ENCODE data around the gene CCDC78. TPM values are rescaled to one million over a fixed set of nuclear protein-coding genes. Genes with fewer than 3 reads are reported as not detected.

The CCDC78 gene
- total and polyA plus RNA-seq, 4 donors: 0.59 to 16.0 (median 10.3) TPM

DNA sequence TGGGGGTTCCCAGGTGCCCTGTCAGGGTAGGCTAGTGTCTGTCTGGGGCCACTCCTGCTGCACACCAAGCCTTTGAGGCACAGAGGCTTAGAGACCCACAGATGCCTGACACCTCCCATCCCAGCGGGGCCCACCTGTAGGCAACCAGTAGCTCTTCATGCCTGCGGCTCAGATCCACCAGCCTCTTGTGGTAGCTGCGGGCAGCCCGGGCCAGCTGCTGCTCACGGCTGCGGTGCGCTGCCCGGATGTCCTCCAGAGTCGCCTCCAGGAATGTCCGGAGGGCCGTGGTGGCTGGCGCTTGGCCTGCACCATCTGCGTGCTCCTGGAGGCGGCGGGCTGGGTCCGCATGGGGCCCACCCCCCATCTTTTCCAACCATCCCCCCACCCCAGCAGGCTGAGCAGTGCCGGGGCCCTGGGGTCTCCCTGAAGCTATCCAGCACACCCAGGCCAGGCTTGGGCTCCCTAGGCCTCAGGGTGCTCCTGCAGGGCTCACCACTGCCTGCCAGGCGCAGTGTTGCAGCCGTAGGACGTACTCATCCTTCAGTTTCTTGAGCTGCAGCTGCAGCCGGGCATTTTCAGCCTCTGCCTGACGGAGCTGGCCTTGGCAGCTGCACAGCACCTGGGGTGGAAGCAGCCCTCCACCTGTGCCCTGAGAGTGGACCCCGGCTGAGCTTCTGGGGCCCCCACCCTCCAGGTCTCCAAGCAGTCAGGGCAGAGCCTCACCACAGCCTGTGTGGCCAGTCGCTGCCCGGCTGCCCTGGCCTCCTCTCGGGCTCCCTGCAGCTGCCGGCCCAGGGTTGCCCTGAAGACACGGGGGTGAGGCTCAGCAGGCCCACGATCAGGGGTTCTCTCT lies 1.8 kb downstream of the CCDC78 start:
- Histone ChIP-seq H3K27ac (ENCODE audit: low read depth, low read length) (no peak overlapping the region), H3K4me1 (ENCODE audit: control insufficient read depth, insufficient read depth, low read length) (peaks cover 77% of the 10 kb centered on the region), H3K27me3 (ENCODE audit: control insufficient read depth, insufficient read depth, low read length) (no peaks in the 10 kb centered on the region), H3K9me3 (ENCODE audit: control insufficient read depth, insufficient read depth, low read length) (no peaks in the 10 kb centered on the region), H3K4me3 (ENCODE audit: low read depth, low read length) (no peak overlapping the region), H3K36me3 (ENCODE audit: control insufficient read depth, insufficient read depth, low read length) (peaks cover 46% of the 10 kb centered on the region)
- no peak for DNase-seq (ENCODE audit: low read depth in 4 of 6, low spot score in 6 of 6)
- WGBS (ENCODE audit: insufficient coverage): 68% methylated on average over 29 of the region's 29 CpGs

GRCh38 chr16:723695-724094 lies 2.5 kb downstream of the CCDC78 start:
- WGBS (ENCODE audit: insufficient coverage): 88% methylated on average over 8 of the region's 9 CpGs
- Histone ChIP-seq H3K27me3 (ENCODE audit: control insufficient read depth, insufficient read depth, low read length) (no peaks in the 10 kb centered on the region), H3K4me1 (ENCODE audit: control insufficient read depth, insufficient read depth, low read length) (peaks cover 79% of the 10 kb centered on the region), H3K9me3 (ENCODE audit: control insufficient read depth, insufficient read depth, low read length) (no peaks in the 10 kb centered on the region), H3K36me3 (ENCODE audit: control insufficient read depth, insufficient read depth, low read length) (peaks cover 48% of the 10 kb centered on the region), H3K27ac (ENCODE audit: low read depth, low read length) (no peak overlapping the region), H3K4me3 (ENCODE audit: low read depth, low read length) (no peak overlapping the region)
- no peak for DNase-seq (ENCODE audit: low read depth in 4 of 6, low spot score in 6 of 6)

GRCh38 chr16:722835-723633 lies 3.2 kb downstream of the CCDC78 start:
- Histone ChIP-seq H3K27me3 (ENCODE audit: control insufficient read depth, insufficient read depth, low read length) (no peaks in the 10 kb centered on the region), H3K27ac (ENCODE audit: low read depth, low read length) (no peak overlapping the region), H3K9me3 (ENCODE audit: control insufficient read depth, insufficient read depth, low read length) (no peaks in the 10 kb centered on the region), H3K36me3 (ENCODE audit: control insufficient read depth, insufficient read depth, low read length) (peaks cover 54% of the 10 kb centered on the region), H3K4me3 (ENCODE audit: low read depth, low read length) (no peak overlapping the region), H3K4me1 (ENCODE audit: control insufficient read depth, insufficient read depth, low read length) (peaks cover 79% of the 10 kb centered on the region)
- DNase-seq (ENCODE audit: low read depth in 4 of 6, low spot score in 6 of 6): no peak
- 88% methylated on average over 24 of the region's 24 CpGs for WGBS (ENCODE audit: insufficient coverage)

DNA sequence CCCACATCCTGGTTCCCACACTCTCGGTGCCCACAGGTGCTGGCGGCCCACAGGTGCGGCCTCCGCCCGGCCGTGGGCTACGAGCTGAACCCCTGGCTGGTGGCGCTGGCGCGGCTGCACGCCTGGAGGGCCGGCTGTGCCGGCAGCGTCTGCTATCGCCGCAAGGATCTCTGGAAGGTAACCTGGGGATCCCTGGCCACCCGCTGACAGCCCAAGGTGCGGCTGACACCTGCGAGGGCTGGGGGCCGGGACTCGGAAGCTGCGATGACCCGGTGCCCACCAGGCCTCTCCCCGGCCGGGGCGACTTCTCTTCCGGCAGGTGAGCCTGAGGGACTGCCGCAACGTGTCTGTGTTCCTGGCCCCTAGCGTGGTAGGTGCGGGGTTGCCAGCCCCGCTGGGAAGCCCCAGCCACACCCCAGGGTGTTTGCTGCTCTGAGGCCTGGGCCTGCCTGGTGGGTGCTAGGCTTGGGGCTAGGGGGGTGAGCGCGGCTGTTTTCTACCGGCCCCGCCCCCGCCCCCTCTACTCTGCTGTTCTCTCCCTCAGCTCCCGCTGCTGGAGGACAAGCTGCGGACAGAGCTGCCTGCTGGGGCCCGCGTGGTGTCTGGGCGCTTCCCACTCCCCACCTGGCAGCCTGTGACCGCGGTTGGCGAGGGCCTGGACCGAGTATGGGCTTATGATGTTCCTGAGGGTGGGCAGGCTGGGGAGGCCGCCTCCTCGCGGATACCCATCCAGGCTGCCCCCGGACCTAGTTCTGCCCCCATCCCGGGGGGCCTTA lies 4.3 kb downstream of the CCDC78 start:
- Histone ChIP-seq H3K4me3 (ENCODE audit: low read depth, low read length) (peak overlapping the region; percentile 29), H3K4me1 (ENCODE audit: control insufficient read depth, insufficient read depth, low read length) (peaks cover 80% of the 10 kb centered on the region), H3K9me3 (ENCODE audit: control insufficient read depth, insufficient read depth, low read length) (no peaks in the 10 kb centered on the region), H3K27me3 (ENCODE audit: control insufficient read depth, insufficient read depth, low read length) (no peaks in the 10 kb centered on the region), H3K36me3 (ENCODE audit: control insufficient read depth, insufficient read depth, low read length) (peaks cover 65% of the 10 kb centered on the region), H3K27ac (ENCODE audit: low read depth, low read length) (no peak overlapping the region)
- 80% methylated on average over 44 of the region's 51 CpGs for WGBS (ENCODE audit: insufficient coverage)
- DNase-seq (ENCODE audit: low read depth in 4 of 6, low spot score in 6 of 6): no peak

GRCh38 chr16:720990-721764 lies 5.1 kb downstream of the CCDC78 start, which contains the start of gene ANTKMT:
Gene ANTKMT (plus strand): TSS chr16:721146. CDS start chr16:721275, 129 bp downstream.
- DNase-seq (ENCODE audit: low read depth in 4 of 6, low spot score in 6 of 6): peak in 4 of 6 donors; percentile 61 to 92 (median 83)
- Histone ChIP-seq H3K4me3 (ENCODE audit: low read depth, low read length) (peak within 1 kb of the TSS; percentile 71), H3K4me1 (ENCODE audit: control insufficient read depth, insufficient read depth, low read length) (peaks cover 82% of the 10 kb centered on the region)

DNA sequence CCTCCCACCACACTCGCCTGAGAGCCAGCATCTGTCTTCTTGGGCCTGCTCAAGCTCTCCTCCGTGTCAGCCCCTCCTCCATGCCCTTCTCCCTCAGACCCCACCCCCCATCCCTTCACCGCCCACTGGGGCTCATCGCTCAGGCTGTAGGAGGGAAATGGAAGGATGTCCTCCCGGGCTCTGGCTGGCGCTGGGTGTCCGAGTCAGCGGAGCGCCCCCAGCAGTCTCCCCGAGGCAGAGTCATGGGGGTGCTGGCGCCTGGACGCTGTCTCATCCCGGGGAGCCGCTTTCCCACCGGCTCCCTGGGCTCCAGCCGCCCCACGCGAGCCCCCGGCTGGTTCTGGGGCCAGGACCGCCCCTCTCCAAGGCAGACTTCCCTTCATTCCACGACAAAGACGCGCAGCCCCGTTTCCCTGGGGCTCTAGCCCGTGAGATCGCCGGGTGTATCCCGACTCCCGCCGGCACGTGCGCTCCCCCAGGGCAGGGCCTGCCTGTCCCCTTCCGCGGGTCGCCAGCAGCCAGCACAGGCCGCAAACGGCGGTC lies 5.7 kb downstream of the CCDC78 start:
- WGBS (ENCODE audit: insufficient coverage): 0% methylated on average over 37 of the region's 38 CpGs

More at GRCh38 chr16:720990-721764, 5.1 kb downstream of the CCDC78 start, which contains the start of gene ANTKMT:
- Histone ChIP-seq H3K36me3 (ENCODE audit: control insufficient read depth, insufficient read depth, low read length) (peaks cover 70% of the 10 kb centered on the region), H3K27ac (ENCODE audit: low read depth, low read length) (peak within 1 kb of the TSS; percentile 96), H3K9me3 (ENCODE audit: control insufficient read depth, insufficient read depth, low read length) (no peaks in the 10 kb centered on the region), H3K27me3 (ENCODE audit: control insufficient read depth, insufficient read depth, low read length) (peaks cover 6% of the 10 kb centered on the region)
- WGBS (ENCODE audit: insufficient coverage): 5% methylated on average over 106 of the region's 106 CpGs

DNA sequence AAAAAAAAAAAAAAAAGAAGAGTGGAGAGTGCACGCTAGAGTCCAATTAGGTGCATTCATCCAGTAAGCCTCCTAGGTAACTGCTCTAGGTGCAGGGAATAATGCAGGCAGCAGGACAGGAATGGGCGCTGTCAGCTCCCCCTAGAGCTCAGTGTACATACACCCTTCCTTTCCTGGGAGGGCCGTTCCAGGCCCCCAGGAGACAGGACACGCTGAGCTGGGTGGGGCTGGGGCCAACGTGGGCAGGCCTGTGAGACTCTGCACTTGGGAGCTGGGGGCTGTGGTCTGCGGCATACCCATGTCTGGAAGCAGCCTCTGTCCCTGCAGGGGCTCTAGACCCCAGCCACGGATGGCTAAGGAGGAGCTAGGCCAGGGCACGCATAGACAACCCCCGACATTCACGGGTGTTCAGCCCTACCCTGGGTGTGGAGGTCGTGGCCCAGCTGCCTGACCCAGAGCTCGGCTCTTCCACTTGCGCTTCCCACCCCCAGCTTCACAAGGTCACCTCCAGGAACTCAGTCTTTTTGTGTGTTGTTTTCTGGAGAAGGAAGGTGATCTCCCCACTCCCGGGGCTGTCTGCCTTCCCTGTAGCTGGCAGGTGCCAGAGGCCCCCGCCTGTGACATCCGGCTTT lies 6.3 kb downstream of the CCDC78 start:
- Histone ChIP-seq H3K4me1 (ENCODE audit: control insufficient read depth, insufficient read depth, low read length) (peaks cover 76% of the 10 kb centered on the region), H3K36me3 (ENCODE audit: control insufficient read depth, insufficient read depth, low read length) (peaks cover 64% of the 10 kb centered on the region), H3K4me3 (ENCODE audit: low read depth, low read length) (peak overlapping the region; percentile 71), H3K9me3 (ENCODE audit: control insufficient read depth, insufficient read depth, low read length) (no peaks in the 10 kb centered on the region), H3K27me3 (ENCODE audit: control insufficient read depth, insufficient read depth, low read length) (peaks cover 11% of the 10 kb centered on the region), H3K27ac (ENCODE audit: low read depth, low read length) (peak overlapping the region; percentile 96)
- DNase-seq (ENCODE audit: low read depth in 4 of 6, low spot score in 6 of 6): peak in 2 of 6 donors; percentile 43 to 49
- 3% methylated on average over 12 of the region's 16 CpGs for WGBS (ENCODE audit: insufficient coverage)

More for the DNA sequence above, 5.7 kb downstream of the CCDC78 start:
- H3K4me3 ChIP-seq (ENCODE audit: low read depth, low read length): peak overlapping the region; percentile 71
- peaks cover 11% of the 10 kb centered on the region for H3K27me3 ChIP-seq (ENCODE audit: control insufficient read depth, insufficient read depth, low read length)
- peaks cover 70% of the 10 kb centered on the region for H3K36me3 ChIP-seq (ENCODE audit: control insufficient read depth, insufficient read depth, low read length)
- DNase-seq (ENCODE audit: low read depth in 4 of 6, low spot score in 6 of 6): peak in 3 of 6 donors; percentile 73 to 93 (median 91)
- peaks cover 82% of the 10 kb centered on the region for H3K4me1 ChIP-seq (ENCODE audit: control insufficient read depth, insufficient read depth, low read length)
- H3K9me3 ChIP-seq (ENCODE audit: control insufficient read depth, insufficient read depth, low read length): no peaks in the 10 kb centered on the region
- peak overlapping the region; percentile 96 for H3K27ac ChIP-seq (ENCODE audit: low read depth, low read length)

DNA sequence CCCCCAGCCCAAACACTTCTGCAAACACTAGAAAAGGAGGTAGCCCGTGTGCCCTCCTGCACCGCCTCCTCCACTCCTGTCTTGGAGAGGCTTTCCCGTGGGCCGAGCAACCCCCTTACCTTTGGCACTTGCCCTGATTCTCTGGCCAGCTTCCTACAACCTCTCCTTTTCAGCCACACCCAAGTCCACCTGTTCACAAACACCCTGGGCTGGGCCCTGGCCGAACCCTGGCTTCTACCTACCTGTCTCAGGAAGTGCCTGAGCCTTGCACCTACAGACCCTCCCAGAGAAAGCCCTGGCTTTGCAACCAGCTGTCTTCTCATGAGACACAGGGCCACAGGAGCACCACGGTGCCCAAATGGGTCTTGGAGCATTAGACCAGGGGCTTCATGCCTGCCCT lies 7.3 kb downstream of the CCDC78 start:
- H3K4me3 ChIP-seq (ENCODE audit: low read depth, low read length): no peak overlapping the region
- H3K27ac ChIP-seq (ENCODE audit: low read depth, low read length): peak overlapping the region; percentile 96
- no peaks in the 10 kb centered on the region for H3K9me3 ChIP-seq (ENCODE audit: control insufficient read depth, insufficient read depth, low read length)
- H3K4me1 ChIP-seq (ENCODE audit: control insufficient read depth, insufficient read depth, low read length): peaks cover 82% of the 10 kb centered on the region
- peaks cover 54% of the 10 kb centered on the region for H3K36me3 ChIP-seq (ENCODE audit: control insufficient read depth, insufficient read depth, low read length)
- WGBS (ENCODE audit: insufficient coverage): 81% methylated on average over 6 of the region's 6 CpGs
- H3K27me3 ChIP-seq (ENCODE audit: control insufficient read depth, insufficient read depth, low read length): peaks cover 11% of the 10 kb centered on the region
- DNase-seq (ENCODE audit: low read depth in 4 of 6, low spot score in 6 of 6): no peak
